H1 (cell line): ENCODE results near the gene TMEM114.

Experiments
- GABPA ChIP-seq: IDR thresholded peaks from 2 replicates; pipeline ENCODE4 v1.6.1; 2011; ENCODE audit warnings: mild to moderate bottlenecking, low read length, moderate library complexity, borderline replicate concordance; ENCODE audit not compliant: insufficient read depth
- RAD21 ChIP-seq, 2 experiments: IDR thresholded peaks in 1 of 2; conservative IDR thresholded peaks in 1 of 2; 2 replicates each; pipeline ENCODE4 v1.6.1; 2011; ENCODE audit warnings: low read depth in 2 of 2, low read length in 2 of 2, improper control_type of control experiment in 1 of 2, inconsistent platforms in 1 of 2, mild to moderate bottlenecking in 1 of 2, moderate library complexity in 1 of 2
- YY1 ChIP-seq: IDR thresholded peaks from 2 replicates; pipeline ENCODE4 v1.6.1; 2011; ENCODE audit warnings: low read depth, mild to moderate bottlenecking, low read length
- TF ChIP-seq, protein P1 (sequence below), 3 experiments: IDR thresholded peaks; 1 replicate in 2 of 3; 2 replicates in 1 of 3; pipeline versions ENCODE4 v1.5.1 to v1.6.1; 2011; ENCODE audit warnings: low read length in 3 of 3, mild to moderate bottlenecking in 3 of 3, inconsistent platforms in 2 of 3, low read depth in 1 of 3, moderate library complexity in 1 of 3; ENCODE audit not compliant: insufficient read depth in 1 of 3; ENCODE audit errors: control extremely low read depth in 1 of 3

GRCh38 chr16:8554022-8554421 lies 36.3 kb downstream of the TMEM114 start:
- TF ChIP-seq YY1 (no peak), RAD21 (IDR thresholded peaks at IDR 0.05 in 1 of 2, conservative IDR thresholded peaks at IDR 0.05 in 1 of 2; ENCODE audit: low read depth in 2 of 2, low read length in 2 of 2) (no peak), GABPA (no peak)
- TF ChIP-seq, protein P1, sequence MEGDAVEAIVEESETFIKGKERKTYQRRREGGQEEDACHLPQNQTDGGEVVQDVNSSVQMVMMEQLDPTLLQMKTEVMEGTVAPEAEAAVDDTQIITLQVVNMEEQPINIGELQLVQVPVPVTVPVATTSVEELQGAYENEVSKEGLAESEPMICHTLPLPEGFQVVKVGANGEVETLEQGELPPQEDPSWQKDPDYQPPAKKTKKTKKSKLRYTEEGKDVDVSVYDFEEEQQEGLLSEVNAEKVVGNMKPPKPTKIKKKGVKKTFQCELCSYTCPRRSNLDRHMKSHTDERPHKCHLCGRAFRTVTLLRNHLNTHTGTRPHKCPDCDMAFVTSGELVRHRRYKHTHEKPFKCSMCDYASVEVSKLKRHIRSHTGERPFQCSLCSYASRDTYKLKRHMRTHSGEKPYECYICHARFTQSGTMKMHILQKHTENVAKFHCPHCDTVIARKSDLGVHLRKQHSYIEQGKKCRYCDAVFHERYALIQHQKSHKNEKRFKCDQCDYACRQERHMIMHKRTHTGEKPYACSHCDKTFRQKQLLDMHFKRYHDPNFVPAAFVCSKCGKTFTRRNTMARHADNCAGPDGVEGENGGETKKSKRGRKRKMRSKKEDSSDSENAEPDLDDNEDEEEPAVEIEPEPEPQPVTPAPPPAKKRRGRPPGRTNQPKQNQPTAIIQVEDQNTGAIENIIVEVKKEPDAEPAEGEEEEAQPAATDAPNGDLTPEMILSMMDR (IDR thresholded peaks at IDR 0.05; ENCODE audit: control extremely low read depth in 1 of 3, insufficient read depth in 1 of 3, low read depth in 1 of 3, low read length in 3 of 3): no peak
